H1 (cell line): ENCODE data around the gene TFCP2L1. TPM values are rescaled to one million over a fixed set of nuclear protein-coding genes. Genes with fewer than 3 reads are reported as not detected.

Source experiments
- CTCF ChIA-PET: fragments of 300-600 bp; sonication (Branson Sonifier 250); formaldehyde crosslinking; loops from one replicate; lab custom pipeline; 2021; ENCODE audit not compliant: partially characterized antibody; lab: Charles Lee
- POLR2A ChIA-PET: fragments of 300-600 bp; sonication (Branson Sonifier 250); formaldehyde crosslinking; loops from one replicate; lab custom pipeline; 2021; ENCODE audit warnings: inconsistent platforms; ENCODE audit not compliant: partially characterized antibody; lab: Charles Lee
- DNase-seq, 2 experiments: peaks; one replicate each; pipeline versions ENCODE4 v3.0.0 to v3.0.0-alpha.2; 2010 to 2022; ENCODE audit warnings: low spot score in 2 of 2, low read depth in 1 of 2, mixed read lengths in 1 of 2
- FAIRE-seq: peaks from 2 replicates; lab custom pipeline; 2011; peaks lifted over from hg19 to GRCh38; lab: Jason Lieb, UNC
- H2AFZ ChIP-seq: 2 replicates; pipeline ENCODE4 v1.8.1; 2012; ENCODE audit warnings: low read length, inconsistent platforms
- H2AK5ac ChIP-seq: 2 replicates; pipeline ENCODE4 v1.6.1; 2013; ENCODE audit warnings: low read depth, low read length
- H2BK120ac ChIP-seq: replicated peaks from 2 replicates; pipeline ENCODE3; 2013; ENCODE audit warnings: low read depth, low read length, inconsistent platforms
- H2BK12ac ChIP-seq: 2 replicates; pipeline ENCODE4 v1.6.1; 2013; ENCODE audit warnings: low read depth, low read length
- H2BK15ac ChIP-seq: 2 replicates; pipeline ENCODE4 v1.6.1; 2013; ENCODE audit warnings: low read length
- H2BK20ac ChIP-seq: 2 replicates; pipeline ENCODE4 v1.6.1; 2013; ENCODE audit warnings: low read length
- H2BK5ac ChIP-seq: 2 replicates; pipeline ENCODE4 v1.6.1; 2013; ENCODE audit warnings: low read depth, low read length
- H3K14ac ChIP-seq: 2 replicates; pipeline ENCODE4 v1.6.1; 2013; ENCODE audit warnings: inconsistent platforms; ENCODE audit not compliant: insufficient read length
- H3K18ac ChIP-seq: 2 replicates; pipeline ENCODE4 v1.6.1; 2013; ENCODE audit warnings: low read length; ENCODE audit errors: extremely low read depth
- H3K23ac ChIP-seq: 2 replicates; pipeline ENCODE4 v1.6.1; 2013; ENCODE audit warnings: inconsistent platforms; ENCODE audit not compliant: insufficient read length
- H3K23me2 ChIP-seq: 2 replicates; pipeline ENCODE4 v1.6.1; 2013; ENCODE audit warnings: low read depth, low read length
- H3K27ac ChIP-seq: 2 replicates; pipeline ENCODE4 v1.6.1; 2011; ENCODE audit warnings: low read depth, low read length, inconsistent platforms
- H3K27me3 ChIP-seq, 4 experiments: replicated peaks in 1 of 4; 1 replicate in 1 of 4; 2 replicates in 3 of 4; pipeline versions ENCODE4 v1.6.1 to v1.8.1; 2011 to 2013; ENCODE audit warnings: low read length in 3 of 4, mild to moderate bottlenecking in 3 of 4, inconsistent platforms in 2 of 4, mixed read lengths in 2 of 4, moderate library complexity in 1 of 4; ENCODE audit not compliant: control insufficient read depth in 3 of 4, insufficient read depth in 3 of 4; ENCODE audit errors: extremely low read depth in 1 of 4
- H3K36me3 ChIP-seq, 4 experiments: 2 replicates each; pipeline versions ENCODE4 v1.6.1 to v1.8.1; 2011 to 2013; ENCODE audit warnings: mild to moderate bottlenecking in 4 of 4, low read length in 3 of 4, moderate library complexity in 2 of 4, control low read depth in 1 of 4, inconsistent platforms in 1 of 4; ENCODE audit not compliant: insufficient read depth in 4 of 4, control insufficient read depth in 2 of 4
- H3K4ac ChIP-seq: replicated peaks from 2 replicates; pipeline ENCODE3; 2013; ENCODE audit warnings: low read length, low read depth, mixed read lengths, inconsistent platforms; ENCODE audit not compliant: insufficient read length
- H3K4me1 ChIP-seq, 4 experiments: replicated peaks in 1 of 4; 1 replicate in 1 of 4; 2 replicates in 3 of 4; pipeline versions ENCODE4 v1.6.1 to v1.8.1; 2011 to 2013; ENCODE audit warnings: low read length in 3 of 4, inconsistent platforms in 2 of 4, mixed read lengths in 1 of 4; ENCODE audit not compliant: insufficient read depth in 4 of 4, control insufficient read depth in 3 of 4
- H3K4me2 ChIP-seq, 2 experiments: 2 replicates each; pipeline versions ENCODE4 v1.6.1 to v1.8.1; 2011 to 2013; ENCODE audit warnings: low read depth in 2 of 2, low read length in 2 of 2, control low read depth in 1 of 2, inconsistent platforms in 1 of 2, mild to moderate bottlenecking in 1 of 2; ENCODE audit not compliant: insufficient read depth in 1 of 2
- H3K4me3 ChIP-seq, 4 experiments: fragments of 200-600, 300-600 bp in 1 of 4; sonication (generic), shearing (Covaris generic), sonication (Bioruptor Twin) in 1 of 4; 2 replicates each; pipeline versions ENCODE4 v1.5.1 to v1.8.1; 2011 to 2016; ENCODE audit warnings: low read length in 4 of 4, low read depth in 3 of 4, control low read depth in 2 of 4, inconsistent platforms in 2 of 4, mild to moderate bottlenecking in 2 of 4, mixed read lengths in 1 of 4, moderate library complexity in 1 of 4; ENCODE audit not compliant: insufficient read depth in 2 of 4; ENCODE audit errors: extremely low read depth in 1 of 4
- H3K56ac ChIP-seq: replicated peaks from 2 replicates; pipeline ENCODE3; 2013; ENCODE audit warnings: low read depth, mild to moderate bottlenecking, mixed read lengths, low read length, inconsistent platforms; ENCODE audit not compliant: insufficient read length
- H3K79me1 ChIP-seq: 2 replicates; pipeline ENCODE4 v1.6.1; 2013; ENCODE audit warnings: low read depth, low read length, control low read depth
- H3K79me2 ChIP-seq, 2 experiments: 2 replicates each; pipeline versions ENCODE4 v1.6.1 to v1.8.1; 2012 to 2013; ENCODE audit warnings: low read length in 2 of 2, mild to moderate bottlenecking in 2 of 2, inconsistent platforms in 1 of 2; ENCODE audit not compliant: insufficient read depth in 2 of 2, control insufficient read depth in 1 of 2
- H3K9ac ChIP-seq, 4 experiments: replicated peaks in 1 of 4; 1 replicate in 1 of 4; 2 replicates in 3 of 4; pipeline versions ENCODE4 v1.6.1 to v1.8.1; 2011 to 2013; ENCODE audit warnings: low read depth in 3 of 4, low read length in 3 of 4, control low read depth in 2 of 4, mild to moderate bottlenecking in 2 of 4, moderate library complexity in 2 of 4, inconsistent platforms in 1 of 4; ENCODE audit errors: extremely low read depth in 1 of 4
- H3K9me3 ChIP-seq, 2 experiments: 2 replicates each; pipeline versions ENCODE4 v1.6.1 to v1.8.1; 2012 to 2013; ENCODE audit warnings: mild to moderate bottlenecking in 2 of 2, moderate library complexity in 2 of 2, control low read depth in 1 of 2, inconsistent platforms in 1 of 2, low read depth in 1 of 2, low read length in 1 of 2, mixed read lengths in 1 of 2; ENCODE audit not compliant: insufficient read depth in 2 of 2
- H4K20me1 ChIP-seq, 2 experiments: replicated peaks in 1 of 2; 2 replicates each; pipeline versions ENCODE3 to v1.8.1; 2011 to 2013; ENCODE audit warnings: inconsistent platforms in 2 of 2, low read length in 2 of 2, mild to moderate bottlenecking in 1 of 2; ENCODE audit not compliant: insufficient read depth in 2 of 2, control insufficient read depth in 1 of 2
- H4K5ac ChIP-seq: 2 replicates; pipeline ENCODE4 v1.6.1; 2013; ENCODE audit warnings: low read length, low read depth, mixed read lengths, inconsistent platforms; ENCODE audit not compliant: insufficient read length
- H4K8ac ChIP-seq: 2 replicates; pipeline ENCODE4 v1.8.0; 2013; ENCODE audit warnings: mild to moderate bottlenecking, moderate library complexity, low read length, inconsistent platforms; ENCODE audit not compliant: insufficient read depth; ENCODE audit errors: extremely low read depth
- H4K91ac ChIP-seq: replicated peaks from 2 replicates; pipeline ENCODE3; 2013; ENCODE audit warnings: low read length, mixed read lengths, inconsistent platforms; ENCODE audit not compliant: insufficient read length
- ASH2L ChIP-seq: fragments of 200-600, 300-600 bp; sonication (generic); IDR thresholded peaks from one replicate; pipeline ENCODE4 v1.7.1; 2017; ENCODE audit warnings: low read length
- BACH1 ChIP-seq: IDR thresholded peaks from 2 replicates; pipeline ENCODE4 v1.6.1; 2012; ENCODE audit warnings: low read length, improper control_type of control experiment
- CBX5 ChIP-seq: fragments of 300-800, 300-1000 bp; sonication (generic); IDR thresholded peaks from 2 replicates; pipeline ENCODE4 v1.7.1; 2016; ENCODE audit warnings: antibody characterized with exemption, low read length, low read depth
- CBX8 ChIP-seq: fragments of 300-800, 300-1000 bp; sonication (generic); IDR thresholded peaks from 2 replicates; pipeline ENCODE4 v1.7.1; 2016; ENCODE audit warnings: low read depth, low read length, borderline replicate concordance
- CTBP2 ChIP-seq: IDR thresholded peaks from 2 replicates; pipeline ENCODE4 v1.7.0; 2011; ENCODE audit warnings: borderline replicate concordance, mild to moderate bottlenecking, moderate library complexity, mixed read lengths, low read length; ENCODE audit not compliant: insufficient read depth, insufficient read length
- EGR1 ChIP-seq: IDR thresholded peaks from 2 replicates; pipeline ENCODE4 v1.6.1; 2011; ENCODE audit warnings: low read depth, low read length, borderline replicate concordance
- KDM1A ChIP-seq: fragments of 200-600, 300-600 bp; sonication (generic); IDR thresholded peaks from 2 replicates; pipeline ENCODE4 v1.7.1; 2016; ENCODE audit warnings: mild to moderate bottlenecking, low read length, borderline replicate concordance
- KDM4A ChIP-seq: IDR thresholded peaks from one replicate; pipeline ENCODE4 v1.7.1; 2012; ENCODE audit warnings: low read depth, mild to moderate bottlenecking, moderate library complexity, low read length, inconsistent platforms; ENCODE audit not compliant: severe bottlenecking
- NANOG ChIP-seq: IDR thresholded peaks from 2 replicates; pipeline ENCODE4 v1.6.1; 2011; ENCODE audit warnings: low read length, low read depth, mild to moderate bottlenecking, inconsistent platforms; ENCODE audit not compliant: insufficient read depth, poor library complexity, severe bottlenecking
- PHF8 ChIP-seq: fragments of 200-600 bp; sonication (generic); conservative IDR thresholded peaks from 2 replicates; pipeline ENCODE4 v1.7.1; 2012; ENCODE audit warnings: low read depth, mild to moderate bottlenecking, inconsistent platforms, low read length, moderate library complexity
- SIN3A ChIP-seq, 2 experiments: IDR thresholded peaks in 1 of 2; conservative IDR thresholded peaks in 1 of 2; 2 replicates each; pipeline ENCODE4 v1.6.1; 2011 to 2012; ENCODE audit warnings: low read length in 2 of 2, improper control_type of control experiment in 1 of 2, low read depth in 1 of 2, mild to moderate bottlenecking in 1 of 2
- SIRT6 ChIP-seq: IDR thresholded peaks from one replicate; pipeline ENCODE4 v1.7.1; 2012; ENCODE audit warnings: low read length, inconsistent platforms
- SP2 ChIP-seq: IDR thresholded peaks from 2 replicates; pipeline ENCODE4 v1.6.1; 2012; ENCODE audit warnings: mild to moderate bottlenecking, low read length, inconsistent platforms
- WGBS, 2 experiments: shearing (Covaris generic) in 1 of 2; methylation state at CpG; one replicate each; pipeline versions ENCODE4 v1.1.6 to v1.1.7; 2013 to 2015; ENCODE audit warnings: low lambda C conversion rate in 2 of 2, mixed read lengths in 2 of 2, inconsistent platforms in 1 of 2, low coverage in 1 of 2, missing lambda C conversion rate in 1 of 2; ENCODE audit not compliant: insufficient replicate concordance in 2 of 2, insufficient coverage in 1 of 2, insufficient read length in 1 of 2; ENCODE audit errors: extremely low coverage in 1 of 2, missing lambda C conversion rate in 1 of 2; 5-methylcytosine and 5-hydroxymethylcytosine counted together
- polyA plus RNA-seq, 7 experiments: library from polyadenylated mRNA; depleted of rRNA in 3 of 7; stranded (reverse) in 5 of 7; unstranded in 2 of 7; fragments of >200 nt in 5 of 7; fragments of 200-250 nt in 2 of 7; gene quantifications; 1 replicate in 5 of 7; 2 replicates in 1 of 7; 4 replicates in 1 of 7; pipeline versions ENCODE4 v1.2.1 to v1.2.3, GENCODE V29; 2011 to 2013; ENCODE audit warnings: missing spikeins in 2 of 7, mixed read lengths in 2 of 7
- total RNA-seq: library from RNA; stranded (reverse); fragmentation: NEBNext Ultra II Directional; extraction: Animal tissue kit (Norgen Biotek cat#: 25700); gene quantifications from 2 replicates; pipeline ENCODE4 v1.2.1, GENCODE V29; 2021
- TF ChIP-seq, protein P1 (sequence below): IDR thresholded peaks from 2 replicates; pipeline ENCODE4 v1.6.1; 2011; ENCODE audit warnings: low read length, improper control_type of control experiment

Gene TFCP2L1
- total and polyA plus RNA-seq, 2 of the 8 experiments (the other 6 are each of a cell fraction or from before 2014, with no cell fraction given): 1.5 to 3.8 TPM

DNA sequence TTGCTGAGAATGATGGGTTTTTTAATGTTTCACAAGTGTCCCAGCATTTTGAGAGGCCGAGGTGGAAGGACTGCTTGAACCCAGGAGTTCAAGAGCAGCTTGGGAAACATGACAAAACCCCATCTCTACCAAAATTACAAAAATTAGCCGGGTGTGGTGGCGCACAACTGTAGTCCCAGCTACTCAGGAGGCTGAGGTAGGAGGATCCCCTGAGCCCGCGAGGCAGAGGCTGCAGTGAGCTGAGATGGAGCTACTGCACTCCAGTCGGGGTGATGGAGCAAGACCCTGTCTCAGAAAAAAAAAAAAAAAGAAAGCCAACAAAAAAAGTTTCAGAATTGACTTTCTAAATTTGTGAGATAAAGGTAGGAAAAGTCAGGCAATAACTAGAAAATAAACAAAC is 8.7 kb downstream of the TFCP2L1 start:
- Histone ChIP-seq H2AK5ac (no peak overlapping the region), H2BK120ac (no peak overlapping the region), H3K14ac (no peak overlapping the region), H2BK15ac (no peak overlapping the region), H3K23me2 (no peaks in the 10 kb centered on the region), H3K9ac (no peak overlapping the region), H3K4me1 (no peaks in the 10 kb centered on the region), H2BK5ac (no peak overlapping the region), H3K79me1 (no peaks in the 10 kb centered on the region), H2BK20ac (no peak overlapping the region), H3K4me2 (no peak overlapping the region), H3K27ac (no peak overlapping the region), H3K23ac (no peak overlapping the region), H2BK12ac (no peak overlapping the region), H3K18ac (no peak overlapping the region), H4K91ac (no peak overlapping the region), H3K4me3 (no peak overlapping the region), H4K5ac (no peak overlapping the region), H3K56ac (no peak overlapping the region), H4K8ac (no peak overlapping the region), H3K4ac (no peak overlapping the region), H3K27me3 (no peaks in the 10 kb centered on the region), H3K9me3 (no peaks in the 10 kb centered on the region), H3K36me3 (no peaks in the 10 kb centered on the region), H4K20me1 (no peaks in the 10 kb centered on the region), H2AFZ (no peak overlapping the region), H3K79me2 (no peaks in the 10 kb centered on the region)
- FAIRE-seq (no peak), DNase-seq (no peak)
- POLR2A ChIA-PET: no interaction called here
- CTCF ChIA-PET: interaction anchor here (1.2 kb wide), 1 partner anchor 21 kb away, joined by 4 read pairs; no protein-coding TSS in a partner anchor
- 87% methylated on average over 3 of the region's 6 CpGs; no CpG with 5 or more reads in 1 of the 2 experiments for WGBS, 2 experiments
- no peak for TF ChIP-seq KDM4A
- no peak for TF ChIP-seq PHF8
- no peak for TF ChIP-seq CTBP2
- no peak for TF ChIP-seq KDM1A
- TF ChIP-seq, protein P1, sequence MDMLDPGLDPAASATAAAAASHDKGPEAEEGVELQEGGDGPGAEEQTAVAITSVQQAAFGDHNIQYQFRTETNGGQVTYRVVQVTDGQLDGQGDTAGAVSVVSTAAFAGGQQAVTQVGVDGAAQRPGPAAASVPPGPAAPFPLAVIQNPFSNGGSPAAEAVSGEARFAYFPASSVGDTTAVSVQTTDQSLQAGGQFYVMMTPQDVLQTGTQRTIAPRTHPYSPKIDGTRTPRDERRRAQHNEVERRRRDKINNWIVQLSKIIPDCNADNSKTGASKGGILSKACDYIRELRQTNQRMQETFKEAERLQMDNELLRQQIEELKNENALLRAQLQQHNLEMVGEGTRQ: no peak
- TF ChIP-seq BACH1: no peak
- TF ChIP-seq SIN3A (conservative IDR thresholded peaks at IDR 0.05 in 1 of 2, IDR thresholded peaks at IDR 0.05 in 1 of 2; ENCODE audit: low read depth in 1 of 2, low read length in 2 of 2): no peak
- TF ChIP-seq ASH2L: no peak
- TF ChIP-seq NANOG: no peak
- no peak for TF ChIP-seq CBX8
- no peak for TF ChIP-seq SIRT6
- no peak for TF ChIP-seq SP2
- no peak for TF ChIP-seq EGR1
- TF ChIP-seq CBX5: no peak
